K562 (cell line): ENCODE data around the gene CTSS. TPM values are rescaled to one million over a fixed set of nuclear protein-coding genes. Genes with fewer than 3 reads are reported as not detected.
A peak's percentile ranks its signal among the peaks of the same experiment; 100 is the strongest.

Experiments used
- AFF1 ChIP-seq, 2 experiments: fragments of 450-650 bp; IDR thresholded peaks; 2 replicates each; pipeline ENCODE4 v1.6.1; 2018; ENCODE audit warnings: mild to moderate bottlenecking in 2 of 2, low read depth in 1 of 2; ENCODE audit not compliant: partially characterized antibody in 2 of 2
- CCAR2 ChIP-seq: fragments of 200-400 bp; formaldehyde crosslinking; IDR thresholded peaks from 2 replicates; pipeline ENCODE4 v1.6.1; 2017; ENCODE audit warnings: mild to moderate bottlenecking, low read depth, low read length
- GTF2A2 ChIP-seq: IDR thresholded peaks from 2 replicates; pipeline ENCODE4 v1.6.1; 2016; ENCODE audit warnings: mild to moderate bottlenecking, missing genetic modification characterization, missing compliant biosample characterization
- JUNB ChIP-seq: fragments of 450-650 bp; formaldehyde crosslinking; conservative IDR thresholded peaks from 2 replicates; pipeline ENCODE4 v1.4.0; 2020; ENCODE audit warnings: mild to moderate bottlenecking
- KLF10 ChIP-seq: fragments of 250-450 bp; sonication (Bioruptor Pico); IDR thresholded peaks from 2 replicates; pipeline ENCODE4 v1.6.1; 2021; ENCODE audit warnings: matching md5 sums
- MTA2 ChIP-seq: fragments of 450-650 bp; IDR thresholded peaks from 2 replicates; pipeline ENCODE4 v1.6.1; 2016; ENCODE audit warnings: low read depth
- NFATC3 ChIP-seq: fragments of 450-650 bp; IDR thresholded peaks from 2 replicates; pipeline ENCODE4 v1.6.1; 2017; ENCODE audit warnings: mild to moderate bottlenecking
- NONO ChIP-seq, 2 experiments: fragments of 200-400 bp in 1 of 2; fragments of 450-650 bp in 1 of 2; formaldehyde crosslinking in 1 of 2; IDR thresholded peaks; 2 replicates each; pipeline ENCODE4 v1.6.1; 2017; ENCODE audit warnings: low read depth in 2 of 2, mild to moderate bottlenecking in 2 of 2, moderate library complexity in 2 of 2, low read length in 1 of 2
- NR4A1 ChIP-seq, 2 experiments: fragments of 250-450 bp in 1 of 2; fragments of 450-650 bp in 1 of 2; sonication (Bioruptor Pico) in 1 of 2; IDR thresholded peaks; 2 replicates each; pipeline versions ENCODE4 v1.4.0 to v1.6.1; 2016 to 2020; ENCODE audit warnings: mild to moderate bottlenecking in 2 of 2, missing compliant biosample characterization in 1 of 2, missing genetic modification characterization in 1 of 2, moderate library complexity in 1 of 2
- POLR2B ChIP-seq: fragments of 450-650 bp; IDR thresholded peaks from 2 replicates; pipeline ENCODE4 v1.6.1; 2018; ENCODE audit warnings: low read depth; ENCODE audit not compliant: partially characterized antibody
- POLR2H ChIP-seq: IDR thresholded peaks from 2 replicates; pipeline ENCODE4 v1.6.1; 2016; ENCODE audit warnings: missing genetic modification characterization, low read depth, mild to moderate bottlenecking, control low read depth, missing compliant biosample characterization, moderate library complexity
- PTTG1 ChIP-seq: fragments of 450-650 bp; IDR thresholded peaks from 2 replicates; pipeline ENCODE4 v1.6.1; 2016; ENCODE audit warnings: low read depth, mild to moderate bottlenecking, missing genetic modification characterization, missing compliant biosample characterization
- SMARCE1 ChIP-seq: fragments of 450-650 bp; IDR thresholded peaks from 2 replicates; pipeline ENCODE4 v1.7.1; 2016; ENCODE audit warnings: mild to moderate bottlenecking
- TEAD2 ChIP-seq: fragments of 450-650 bp; IDR thresholded peaks from 2 replicates; pipeline ENCODE4 v1.6.1; 2016; ENCODE audit warnings: missing genetic modification characterization, control low read depth, missing compliant biosample characterization
- TFAM ChIP-seq: fragments of 250-450 bp; sonication (Bioruptor Pico); conservative IDR thresholded peaks from 2 replicates; pipeline ENCODE4 v1.5.0; 2021; ENCODE audit warnings: mild to moderate bottlenecking, moderate library complexity
- ZNF143 ChIP-seq: sonication (generic); formaldehyde crosslinking; IDR thresholded peaks from 2 replicates; pipeline ENCODE4 v1.9.0; 2022; ENCODE audit warnings: mild to moderate bottlenecking, missing genetic modification reagents
- ZNF184 ChIP-seq: sonication (generic); formaldehyde crosslinking; IDR thresholded peaks from 2 replicates; pipeline ENCODE4 v1.5.0; 2020; ENCODE audit warnings: missing genetic modification reagents
- ZNF584 ChIP-seq: fragments of 200-800 bp; sonication (Bioruptor generic); IDR thresholded peaks from 2 replicates; pipeline ENCODE4 v1.6.1; 2016; ENCODE audit warnings: low read depth, mild to moderate bottlenecking, missing genetic modification characterization, missing compliant biosample characterization
- ZSCAN29 ChIP-seq: fragments of 450-650 bp; IDR thresholded peaks from 2 replicates; pipeline ENCODE4 v1.6.1; 2017
- polyA plus RNA-seq, 8 experiments: library from polyadenylated mRNA; depleted of rRNA in 4 of 8; stranded (reverse) in 5 of 8; unstranded in 3 of 8; fragments of >200 nt; fragmentation: Nextera tagmentation in 2 of 8; fragmentation: Illumina TruSeq in 1 of 8; extraction: Ambion mirVana in 2 of 8; extraction: Trizol in 1 of 8; gene quantifications; 2 replicates each; pipeline versions ENCODE4 v1.2.1 to v1.2.3, GENCODE V29; 2011 to 2014; ENCODE audit warnings: inconsistent platforms in 1 of 8, missing spikeins in 1 of 8
- total RNA-seq, 7 experiments: library from RNA; depleted of rRNA in 6 of 7; stranded (reverse); fragments of >200 nt in 6 of 7; fragmentation: Illumina TruSeq in 2 of 7; extraction: Trizol in 2 of 7; gene quantifications; 2 replicates each; pipeline versions ENCODE4 v1.2.1 to v1.2.3, GENCODE V29; 2011 to 2021; ENCODE audit warnings: low replicate concordance in 1 of 7
- TF ChIP-seq, protein P1 (sequence below): fragments of 250-450 bp; sonication (Bioruptor Pico); IDR thresholded peaks from 2 replicates; pipeline ENCODE4 v1.6.1; 2021; ENCODE audit warnings: mild to moderate bottlenecking
- TF ChIP-seq, protein P2 (sequence below): fragments of 250-450 bp; sonication (Bioruptor Pico); IDR thresholded peaks from 2 replicates; pipeline ENCODE4 v1.4.0; 2020; ENCODE audit warnings: mild to moderate bottlenecking
- TF ChIP-seq, protein P3 (sequence below): sonication (generic); formaldehyde crosslinking; IDR thresholded peaks from 2 replicates; pipeline ENCODE4 v1.8.1; 2022; ENCODE audit warnings: missing genetic modification reagents

Gene CTSS
- total and polyA plus RNA-seq, 9 of the 15 experiments (the other 6 are each of a cell fraction or from before 2014, with no cell fraction given): 8.6 to 24.9 (median 10.3) TPM

GRCh38 chr1:150765296-150765976 lies at the start of gene CTSS (continued):
- TF ChIP-seq TEAD2 (tag) (no peak), NONO (IDR thresholded peaks at IDR 0.05; ENCODE audit: low read depth in 2 of 2, low read length in 1 of 2) (no peak), TFAM (no peak), PTTG1 (tag) (no peak), POLR2B (no peak), ZNF584 (CRISPR knock-in tag) (no peak), NFATC3 (no peak), ZSCAN29 (no peak), CCAR2 (no peak), GTF2A2 (tag) (no peak), SMARCE1 (peak; percentile 53; the same call in 1 of the 2 replicates), ZNF143 (CRISPR knock-in tag) (no peak), JUNB (no peak), AFF1 (IDR thresholded peaks at IDR 0.05; ENCODE audit: low read depth in 1 of 2, partially characterized antibody in 2 of 2) (peak in 1 of 2 experiments; percentile 55), NR4A1 (CRISPR knock-in tag; IDR thresholded peaks at IDR 0.05) (no peak), NR4A1 (tag; IDR thresholded peaks at IDR 0.05) (no peak), ZNF184 (CRISPR knock-in tag) (no peak), MTA2 (no peak), KLF10 (CRISPR knock-in tag) (no peak), POLR2H (tag) (peak; percentile 62; the same call in 1 of the 2 replicates)
- TF ChIP-seq, protein P1, sequence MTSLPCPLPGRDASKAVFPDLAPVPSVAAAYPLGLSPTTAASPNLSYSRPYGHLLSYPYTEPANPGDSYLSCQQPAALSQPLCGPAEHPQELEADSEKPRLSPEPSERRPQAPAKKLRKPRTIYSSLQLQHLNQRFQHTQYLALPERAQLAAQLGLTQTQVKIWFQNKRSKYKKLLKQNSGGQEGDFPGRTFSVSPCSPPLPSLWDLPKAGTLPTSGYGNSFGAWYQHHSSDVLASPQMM (CRISPR knock-in tag): no peak
- TF ChIP-seq, protein P2, sequence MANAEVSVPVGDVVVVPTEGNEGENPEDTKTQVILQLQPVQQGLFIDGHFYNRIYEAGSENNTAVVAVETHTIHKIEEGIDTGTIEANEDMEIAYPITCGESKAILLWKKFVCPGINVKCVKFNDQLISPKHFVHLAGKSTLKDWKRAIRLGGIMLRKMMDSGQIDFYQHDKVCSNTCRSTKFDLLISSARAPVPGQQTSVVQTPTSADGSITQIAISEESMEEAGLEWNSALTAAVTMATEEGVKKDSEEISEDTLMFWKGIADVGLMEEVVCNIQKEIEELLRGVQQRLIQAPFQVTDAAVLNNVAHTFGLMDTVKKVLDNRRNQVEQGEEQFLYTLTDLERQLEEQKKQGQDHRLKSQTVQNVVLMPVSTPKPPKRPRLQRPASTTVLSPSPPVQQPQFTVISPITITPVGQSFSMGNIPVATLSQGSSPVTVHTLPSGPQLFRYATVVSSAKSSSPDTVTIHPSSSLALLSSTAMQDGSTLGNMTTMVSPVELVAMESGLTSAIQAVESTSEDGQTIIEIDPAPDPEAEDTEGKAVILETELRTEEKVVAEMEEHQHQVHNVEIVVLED (CRISPR knock-in tag): no peak
- TF ChIP-seq, protein P3, sequence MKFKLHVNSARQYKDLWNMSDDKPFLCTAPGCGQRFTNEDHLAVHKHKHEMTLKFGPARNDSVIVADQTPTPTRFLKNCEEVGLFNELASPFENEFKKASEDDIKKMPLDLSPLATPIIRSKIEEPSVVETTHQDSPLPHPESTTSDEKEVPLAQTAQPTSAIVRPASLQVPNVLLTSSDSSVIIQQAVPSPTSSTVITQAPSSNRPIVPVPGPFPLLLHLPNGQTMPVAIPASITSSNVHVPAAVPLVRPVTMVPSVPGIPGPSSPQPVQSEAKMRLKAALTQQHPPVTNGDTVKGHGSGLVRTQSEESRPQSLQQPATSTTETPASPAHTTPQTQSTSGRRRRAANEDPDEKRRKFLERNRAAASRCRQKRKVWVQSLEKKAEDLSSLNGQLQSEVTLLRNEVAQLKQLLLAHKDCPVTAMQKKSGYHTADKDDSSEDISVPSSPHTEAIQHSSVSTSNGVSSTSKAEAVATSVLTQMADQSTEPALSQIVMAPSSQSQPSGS (CRISPR knock-in tag): no peak
